IPS-20b (cell line): ENCODE results near the gene CXCR3.
"Not testable (repeated sequence)": the region's sequence is repeated elsewhere in the genome, so short reads cannot be mapped to it uniquely, and the experiment has no call there.

Source experiments
- H3K27ac ChIP-seq: one replicate; pipeline ENCODE4 v1.5.1; 2013; ENCODE audit warnings: low read length
- H3K27me3 ChIP-seq: 2 replicates; pipeline ENCODE4 v1.6.1; 2013; ENCODE audit warnings: mild to moderate bottlenecking, low read length, inconsistent platforms; ENCODE audit not compliant: insufficient read depth
- H3K36me3 ChIP-seq: 2 replicates; pipeline ENCODE4 v1.6.1; 2013; ENCODE audit warnings: low read depth, mild to moderate bottlenecking, inconsistent platforms, low read length, moderate library complexity; ENCODE audit not compliant: insufficient read depth
- H3K4me1 ChIP-seq: 2 replicates; pipeline ENCODE4 v1.6.1; 2013; ENCODE audit warnings: mild to moderate bottlenecking, control low read depth, inconsistent platforms, low read length, moderate library complexity; ENCODE audit not compliant: insufficient read depth
- H3K4me3 ChIP-seq: 2 replicates; pipeline ENCODE4 v1.5.1; 2013; ENCODE audit warnings: mild to moderate bottlenecking, low read length, inconsistent platforms
- H3K9ac ChIP-seq: 2 replicates; pipeline ENCODE4 v1.6.1; 2013; ENCODE audit warnings: low read depth, mild to moderate bottlenecking, inconsistent platforms, low read length, moderate library complexity
- H3K9me3 ChIP-seq: 2 replicates; pipeline ENCODE4 v1.6.1; 2013; ENCODE audit warnings: mild to moderate bottlenecking, low read depth, low read length, inconsistent platforms; ENCODE audit not compliant: insufficient read depth

The CXCR3 gene

GRCh38 chrX:71618787-71619186 lies 476 bp upstream of the CXCR3 start:
- H3K27me3 ChIP-seq: no peaks in the 10 kb centered on the region
- no peak overlapping the region for H3K9ac ChIP-seq
- H3K36me3 ChIP-seq: no peaks in the 10 kb centered on the region
- no peak overlapping the region for H3K27ac ChIP-seq
- no peaks in the 10 kb centered on the region for H3K9me3 ChIP-seq
- H3K4me3 ChIP-seq: no peak overlapping the region
- no peaks in the 10 kb centered on the region for H3K4me1 ChIP-seq

DNA sequence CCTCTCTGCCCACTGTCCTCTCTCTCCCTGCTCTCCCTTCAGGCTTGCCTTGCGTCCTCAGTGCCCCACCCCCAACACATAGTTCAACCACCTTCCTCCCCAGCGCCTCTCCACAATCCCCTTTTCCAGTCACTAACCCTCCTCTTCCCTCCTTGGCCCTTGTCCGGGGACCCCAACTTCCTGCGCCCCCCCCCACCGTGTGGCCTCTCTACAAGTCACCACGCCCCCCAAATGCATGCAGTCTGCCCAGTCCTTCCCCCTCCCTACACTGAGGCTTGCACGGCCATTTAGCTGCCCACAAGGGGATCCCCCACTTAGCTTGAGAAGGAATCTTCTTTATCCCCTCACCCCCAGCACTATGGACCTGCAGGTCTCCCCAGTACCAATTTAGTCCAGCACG lies 569 bp downstream of the CXCR3 start:
- Histone ChIP-seq H3K9ac (no peak overlapping the region), H3K27ac (no peak overlapping the region), H3K9me3 (no peaks in the 10 kb centered on the region), H3K36me3 (peaks cover 8% of the 10 kb centered on the region; the same call in 1 of the 2 replicates), H3K4me3 (no peak overlapping the region), H3K27me3 (no peaks in the 10 kb centered on the region), H3K4me1 (no peaks in the 10 kb centered on the region)

DNA sequence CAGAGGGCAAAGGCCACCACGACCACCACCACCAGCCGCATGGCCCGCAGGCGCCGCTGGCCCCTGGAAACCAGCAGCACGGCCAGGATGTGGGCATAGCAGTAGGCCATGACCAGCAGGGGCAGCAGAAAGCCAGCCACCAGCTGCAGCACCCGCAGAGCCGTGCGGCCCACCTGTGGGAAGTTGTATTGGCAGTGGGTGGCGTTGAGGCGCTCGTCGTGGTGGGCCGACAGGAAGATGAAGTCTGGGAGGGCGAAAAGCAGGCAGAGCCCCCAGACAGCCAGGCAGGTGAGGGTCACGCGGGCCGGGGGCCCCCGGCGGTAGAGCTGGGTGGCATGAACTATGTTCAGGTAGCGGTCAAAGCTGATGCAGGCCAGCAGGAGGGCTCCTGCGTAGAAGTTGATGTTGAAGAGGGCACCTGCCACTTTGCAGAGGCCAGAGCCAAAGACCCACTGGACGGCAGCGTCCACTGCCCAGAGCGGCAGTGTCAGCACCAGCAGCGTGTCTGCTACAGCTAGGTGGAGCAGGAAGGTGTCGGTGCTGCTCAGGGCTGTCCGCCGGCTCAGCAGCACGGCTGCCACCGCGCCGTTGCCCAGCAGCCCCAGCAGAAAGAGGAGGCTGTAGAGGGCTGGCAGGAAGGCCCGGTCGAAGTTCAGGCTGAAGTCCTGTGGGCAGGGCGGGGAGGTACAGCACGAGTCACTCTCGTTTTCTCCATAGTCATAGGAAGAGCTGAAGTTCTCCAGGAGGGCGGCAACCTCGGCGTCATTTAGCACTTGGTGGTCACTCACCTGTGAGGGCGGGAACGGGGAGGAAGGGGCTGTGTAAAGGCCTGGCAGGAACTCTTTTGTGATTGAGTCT lies 1.4 kb downstream of the CXCR3 start:
- Histone ChIP-seq H3K4me3 (no peak overlapping the region), H3K4me1 (no peaks in the 10 kb centered on the region)

GRCh38 chrX:71615954-71616353 lies 2.4 kb downstream of the CXCR3 start:
- H3K4me3 ChIP-seq: no peak overlapping the region
- H3K9me3 ChIP-seq: no peaks in the 10 kb centered on the region
- no peaks in the 10 kb centered on the region for H3K4me1 ChIP-seq
- H3K27me3 ChIP-seq: no peaks in the 10 kb centered on the region
- peaks cover 14% of the 10 kb centered on the region; the same call in 1 of the 2 replicates for H3K36me3 ChIP-seq
- H3K9ac ChIP-seq: no peak overlapping the region
- H3K27ac ChIP-seq: no peak overlapping the region

More for the DNA sequence above, 1.4 kb downstream of the CXCR3 start:
- Histone ChIP-seq H3K9ac (no peak overlapping the region), H3K27ac (no peak overlapping the region), H3K27me3 (no peaks in the 10 kb centered on the region), H3K36me3 (peaks cover 14% of the 10 kb centered on the region; the same call in 1 of the 2 replicates), H3K9me3 (no peaks in the 10 kb centered on the region)

DNA sequence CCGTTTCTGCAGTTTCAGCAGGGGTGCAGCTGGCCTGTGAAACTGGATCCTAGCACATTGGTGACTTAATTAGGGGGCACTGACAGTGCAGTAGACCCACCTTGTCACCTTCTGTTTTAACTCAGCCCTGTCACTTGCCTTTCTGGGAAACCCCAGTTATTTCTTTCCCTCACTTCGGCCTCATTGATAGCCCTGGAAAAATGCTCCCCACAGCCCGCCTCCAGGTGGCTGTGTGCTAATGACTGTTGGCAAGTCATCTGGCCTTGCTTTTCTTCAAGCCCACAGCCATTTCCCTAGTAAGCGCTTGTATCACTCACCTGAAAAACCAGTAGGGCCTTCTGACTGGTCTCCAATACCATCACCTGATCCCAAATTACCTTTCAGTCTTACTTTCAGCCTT lies 3.3 kb downstream of the CXCR3 start:
- Histone ChIP-seq H3K27ac (no peak overlapping the region), H3K36me3 (peaks cover 19% of the 10 kb centered on the region; the same call in 1 of the 2 replicates), H3K9ac (no peak overlapping the region), H3K9me3 (no peaks in the 10 kb centered on the region), H3K4me3 (no peak overlapping the region), H3K4me1 (no peaks in the 10 kb centered on the region), H3K27me3 (no peaks in the 10 kb centered on the region)

- Histone ChIP-seq H3K36me3 (peaks cover 30% of the 10 kb centered on the region; the same call in 1 of the 2 replicates), H3K27ac (no peak overlapping the region), H3K27me3 (no peaks in the 10 kb centered on the region)
Observed at GRCh38 chrX:71612256-71612655, 6.1 kb downstream of the CXCR3 start.

GRCh38 chrX:71611736-71612135 lies 6.6 kb downstream of the CXCR3 start:
- H3K27ac ChIP-seq, H3K9me3 ChIP-seq, H3K9ac ChIP-seq, H3K27me3 ChIP-seq, H3K4me3 ChIP-seq, H3K4me1 ChIP-seq: not testable (repeated sequence)
- peaks cover 30% of the 10 kb centered on the region; the same call in 1 of the 2 replicates for H3K36me3 ChIP-seq

More at GRCh38 chrX:71612256-71612655, 6.1 kb downstream of the CXCR3 start:
- Histone ChIP-seq H3K4me1 (no peaks in the 10 kb centered on the region), H3K4me3 (no peak overlapping the region), H3K9ac (no peak overlapping the region), H3K9me3 (no peaks in the 10 kb centered on the region)

GRCh38 chrX:71609095-71609750 lies 9.1 kb downstream of the CXCR3 start:
- H3K36me3 ChIP-seq: peaks cover 47% of the 10 kb centered on the region; the same call in 1 of the 2 replicates
- H3K9me3 ChIP-seq: no peaks in the 10 kb centered on the region
- no peaks in the 10 kb centered on the region for H3K4me1 ChIP-seq
- H3K27me3 ChIP-seq: no peaks in the 10 kb centered on the region
- H3K9ac ChIP-seq: no peak overlapping the region
- no peak overlapping the region for H3K27ac ChIP-seq
- no peak overlapping the region for H3K4me3 ChIP-seq

DNA sequence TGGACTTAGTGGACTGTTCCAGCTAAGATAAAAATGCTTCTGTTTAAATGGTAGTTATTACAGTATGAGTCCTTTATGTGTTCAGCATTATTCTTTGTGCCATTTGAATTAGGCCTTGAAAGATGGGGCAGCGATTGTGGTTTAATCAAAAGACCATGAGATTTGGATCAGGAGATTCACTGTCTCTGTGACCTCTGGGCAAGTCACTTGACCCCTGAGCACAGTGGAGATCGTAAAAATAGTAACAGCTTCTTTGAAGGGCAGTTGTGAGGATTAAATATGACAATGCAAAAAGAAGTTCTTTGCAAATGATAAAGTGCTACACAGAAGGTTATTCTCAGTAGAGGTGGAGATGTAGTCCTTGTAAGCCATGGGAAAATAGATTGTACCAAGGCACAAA lies 10.8 kb downstream of the CXCR3 start:
- Histone ChIP-seq H3K27ac (no peak overlapping the region), H3K9me3 (no peaks in the 10 kb centered on the region), H3K4me1 (no peaks in the 10 kb centered on the region), H3K9ac (no peak overlapping the region), H3K36me3 (peaks cover 44% of the 10 kb centered on the region), H3K27me3 (no peaks in the 10 kb centered on the region), H3K4me3 (no peak overlapping the region)

GRCh38 chrX:71606536-71607216 lies 11.6 kb downstream of the CXCR3 start:
- Histone ChIP-seq H3K27ac (no peak overlapping the region), H3K36me3 (peaks cover 41% of the 10 kb centered on the region), H3K9me3 (no peaks in the 10 kb centered on the region), H3K9ac (no peak overlapping the region), H3K27me3 (no peaks in the 10 kb centered on the region), H3K4me1 (no peaks in the 10 kb centered on the region), H3K4me3 (no peak overlapping the region)

DNA sequence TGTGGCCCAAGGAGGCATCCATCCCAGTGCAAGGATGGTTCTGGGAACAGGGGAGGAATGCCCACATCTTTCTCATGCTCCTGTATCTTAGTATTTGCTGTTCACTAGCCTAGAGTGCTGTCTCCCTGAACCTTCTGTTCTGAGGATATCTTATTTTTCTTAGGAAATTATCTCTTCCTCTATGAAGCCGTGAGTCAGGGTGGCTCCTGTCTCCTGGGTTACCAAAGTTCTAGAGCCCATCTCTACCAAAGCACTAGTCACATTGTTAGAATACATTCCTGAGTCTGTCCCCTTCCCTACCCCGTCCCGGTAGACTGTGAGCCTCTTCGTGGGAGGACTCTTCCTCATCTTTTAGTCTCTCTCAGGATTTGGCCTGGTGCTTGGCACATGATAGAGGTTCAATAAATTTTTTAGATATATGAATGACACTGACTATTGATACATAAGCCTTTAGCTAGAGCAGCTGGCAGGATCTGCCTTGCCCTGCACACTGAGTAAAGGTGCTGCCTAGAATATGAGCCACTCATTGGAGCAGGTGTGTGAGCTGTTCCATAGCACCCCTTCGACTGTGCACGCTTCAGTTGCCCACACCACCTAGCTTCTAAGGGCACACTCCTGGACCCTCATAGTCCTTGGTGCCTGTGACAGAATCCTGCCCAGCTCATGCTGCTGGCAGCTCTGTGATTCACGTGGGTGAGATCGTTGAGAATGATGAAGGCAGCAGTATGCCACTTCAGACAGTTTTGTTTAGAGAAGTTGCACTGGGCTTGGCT lies 13.3 kb downstream of the CXCR3 start:
- Histone ChIP-seq H3K27ac (no peak overlapping the region), H3K27me3 (no peaks in the 10 kb centered on the region), H3K4me3 (no peak overlapping the region), H3K9me3 (no peaks in the 10 kb centered on the region), H3K4me1 (no peaks in the 10 kb centered on the region), H3K36me3 (peaks cover 36% of the 10 kb centered on the region), H3K9ac (no peak overlapping the region)
